CD4-positive, CD25-positive, alpha-beta regulatory T cell (primary cell): ENCODE results near the gene APMAP. TPM values are rescaled to one million over a fixed set of nuclear protein-coding genes. Genes with fewer than 3 reads are reported as not detected.
A peak's percentile ranks its signal among the peaks of the same experiment; 100 is the strongest.

ENCODE experiments used
- ATAC-seq, 2 donors: fragments of 150-1000 bp; cut with Tn5 transposase; one replicate each; pipeline ENCODE4 v1.10.0; 2021; ENCODE audit warnings: low read depth in 2 of 2, moderate number of reproducible peaks in 2 of 2, moderate library complexity in 1 of 2
- DNase-seq, 3 donors: peaks; one replicate each; pipeline versions ENCODE4 v3.0.0 to v3.0.0-alpha.2; 2012 to 2022; ENCODE audit warnings: mixed read lengths in 1 of 3
- H3K27ac ChIP-seq: one replicate; pipeline ENCODE4 v1.7.0; 2013; ENCODE audit warnings: mild to moderate bottlenecking, low read length; ENCODE audit not compliant: insufficient read depth, poor library complexity, severe bottlenecking
- H3K27me3 ChIP-seq: one replicate; pipeline ENCODE4 v1.7.0; 2013; ENCODE audit warnings: low read length; ENCODE audit not compliant: control insufficient read depth, insufficient read depth
- H3K36me3 ChIP-seq: one replicate; pipeline ENCODE4 v1.7.0; 2013; ENCODE audit warnings: mild to moderate bottlenecking, low read length, moderate library complexity; ENCODE audit not compliant: control insufficient read depth, insufficient read depth
- H3K4me1 ChIP-seq: 2 replicates; pipeline ENCODE4 v1.7.0; 2013; ENCODE audit warnings: mild to moderate bottlenecking, low read length; ENCODE audit not compliant: insufficient read depth, control insufficient read depth, poor library complexity, severe bottlenecking
- H3K4me3 ChIP-seq: one replicate; pipeline ENCODE4 v1.7.0; 2013; ENCODE audit warnings: low read depth, mild to moderate bottlenecking, low read length, moderate library complexity
- H3K9me3 ChIP-seq, 2 experiments: 1 replicate in 1 of 2; 2 replicates in 1 of 2; pipeline ENCODE4 v1.7.0; 2013; ENCODE audit warnings: low read length in 2 of 2, mild to moderate bottlenecking in 1 of 2, moderate library complexity in 1 of 2; ENCODE audit not compliant: control insufficient read depth in 2 of 2
- H3K27ac Mint-ChIP-seq, 3 donors: one replicate each; pipeline ENCODE4 v1.8.0; 2020 to 2022; ENCODE audit warnings: mild to moderate bottlenecking in 3 of 3, mixed read lengths in 3 of 3, moderate library complexity in 2 of 3
- H3K27me3 Mint-ChIP-seq: one replicate; pipeline ENCODE4 v1.8.0; 2022; ENCODE audit warnings: mild to moderate bottlenecking, mixed read lengths
- H3K36me3 Mint-ChIP-seq: one replicate; pipeline ENCODE4 v1.8.0; 2020; ENCODE audit warnings: mixed read lengths
- H3K4me1 Mint-ChIP-seq, 4 donors: one replicate each; pipeline ENCODE4 v1.8.0; 2020 to 2022; ENCODE audit warnings: mixed read lengths in 4 of 4, mild to moderate bottlenecking in 1 of 4
- H3K4me3 Mint-ChIP-seq, 4 donors: one replicate each; pipeline ENCODE4 v1.8.0; 2020 to 2022; ENCODE audit warnings: mild to moderate bottlenecking in 4 of 4, mixed read lengths in 4 of 4, moderate library complexity in 3 of 4
- H3K9me3 Mint-ChIP-seq, 7 donors: one replicate each; pipeline ENCODE4 v1.8.0; 2020 to 2022; ENCODE audit warnings: mixed read lengths in 7 of 7, mild to moderate bottlenecking in 3 of 7, moderate library complexity in 2 of 7
- polyA plus RNA-seq, 4 donors: library from polyadenylated mRNA; unstranded; fragments of 300-500 nt; fragmentation: Illumina TruSeq; gene quantifications; one replicate each; pipeline ENCODE4 v1.2.3, GENCODE V29; 2021
- total RNA-seq: library from RNA; stranded (reverse); gene quantifications from one replicate; pipeline ENCODE4 v1.2.3, GENCODE V29; 2022

The APMAP gene
- total and polyA plus RNA-seq, 5 donors from 2014 or later, result 28.2 to 83.2 (median 69.2) TPM

DNA sequence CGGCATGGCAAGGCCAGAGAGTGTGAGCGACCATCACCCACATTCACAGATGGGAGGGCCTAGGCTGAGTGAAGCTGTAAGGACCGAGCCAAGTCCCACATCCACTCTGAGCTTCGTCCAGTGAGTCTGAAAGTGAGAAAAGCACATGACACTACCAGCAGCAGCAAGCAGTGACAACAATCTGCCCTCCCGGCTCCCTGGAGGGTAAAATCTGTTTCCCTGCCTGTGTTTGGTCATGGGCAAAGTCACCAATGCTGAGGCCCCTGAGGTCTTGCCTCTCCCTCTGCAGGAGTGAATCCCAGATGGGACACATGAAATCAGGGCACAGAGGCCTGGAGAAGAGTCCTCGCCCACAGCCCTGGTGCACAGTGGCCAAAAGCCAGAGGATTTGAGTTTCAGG is 49.9 kb downstream of the APMAP start:
- no peak overlapping the region for H3K4me3 Mint-ChIP-seq
- Histone ChIP-seq H3K4me1 (no peaks in the 10 kb centered on the region), H3K4me3 (no peak overlapping the region), H3K36me3 (no peaks in the 10 kb centered on the region), H3K27ac (no peak overlapping the region), H3K9me3 (peaks cover 0 to 2% of the 10 kb centered on the region in 2 experiments), H3K27me3 (no peaks in the 10 kb centered on the region)
- H3K9me3 Mint-ChIP-seq, result peaks cover 0 to 36% (median 10%) of the 10 kb centered on the region in 7 donors
- no peak for ATAC-seq
- DNase-seq, result no peak
- no peak overlapping the region for H3K27ac Mint-ChIP-seq
- H3K27me3 Mint-ChIP-seq, result no peaks in the 10 kb centered on the region
- H3K36me3 Mint-ChIP-seq, result peaks cover 20% of the 10 kb centered on the region
- peaks cover 6 to 23% (median 10%) of the 10 kb centered on the region in 4 donors for H3K4me1 Mint-ChIP-seq

DNA sequence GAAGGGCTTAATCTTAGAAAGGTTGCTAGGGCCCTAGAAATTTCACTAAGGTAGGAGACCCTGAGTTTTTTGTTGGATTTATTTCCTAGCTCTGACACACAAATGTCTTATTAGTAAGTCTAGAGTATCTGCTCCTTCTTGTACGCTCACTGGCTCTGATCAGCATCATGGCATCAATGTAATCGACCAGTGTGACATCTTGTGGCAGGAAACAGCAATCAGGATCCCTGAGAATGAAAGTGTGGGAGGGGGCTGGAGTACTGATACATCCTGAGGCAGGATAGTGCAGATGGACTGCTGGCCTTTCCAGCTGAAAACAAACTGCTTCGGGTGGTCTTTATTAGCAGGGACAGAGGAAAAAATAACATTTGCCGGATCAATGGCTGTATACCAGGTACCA is 53.5 kb downstream of the APMAP start:
- Histone ChIP-seq H3K27ac (no peak overlapping the region), H3K9me3 (no peaks in the 10 kb centered on the region), H3K4me1 (no peaks in the 10 kb centered on the region), H3K36me3 (no peaks in the 10 kb centered on the region), H3K27me3 (no peaks in the 10 kb centered on the region), H3K4me3 (no peak overlapping the region)
- H3K36me3 Mint-ChIP-seq, result peaks cover 4% of the 10 kb centered on the region
- H3K27ac Mint-ChIP-seq, result no peak overlapping the region
- peaks cover 0 to 5% (median 0%) of the 10 kb centered on the region in 4 donors for H3K4me1 Mint-ChIP-seq
- no peak for DNase-seq
- no peaks in the 10 kb centered on the region for H3K27me3 Mint-ChIP-seq
- H3K9me3 Mint-ChIP-seq, result peaks cover 0 to 12% (median 1%) of the 10 kb centered on the region in 7 donors
- ATAC-seq, result no peak
- H3K4me3 Mint-ChIP-seq, result no peak overlapping the region

DNA sequence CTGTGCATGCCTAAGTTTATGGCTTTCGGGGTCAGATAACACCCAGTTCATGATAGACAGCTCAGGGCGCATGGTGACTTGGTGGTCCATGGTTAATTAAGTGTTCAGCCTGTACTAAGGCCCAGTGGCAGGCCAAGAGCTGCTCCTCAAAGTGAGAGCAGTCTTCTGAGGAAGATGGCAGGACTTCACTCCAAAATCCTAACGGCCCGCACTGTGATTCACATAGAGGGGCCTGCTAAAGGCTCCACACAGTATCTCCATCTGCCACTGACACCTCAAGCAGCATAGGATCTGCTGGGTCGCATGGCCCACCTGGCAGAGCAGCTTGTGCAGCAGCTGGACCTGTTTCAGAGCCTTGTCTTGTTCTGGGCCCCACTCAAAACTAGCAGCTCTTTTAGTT is 54.1 kb downstream of the APMAP start:
- H3K4me3 Mint-ChIP-seq, result no peak overlapping the region
- Histone ChIP-seq H3K4me1 (no peaks in the 10 kb centered on the region), H3K4me3 (no peak overlapping the region), H3K9me3 (no peaks in the 10 kb centered on the region), H3K27ac (no peak overlapping the region), H3K36me3 (no peaks in the 10 kb centered on the region), H3K27me3 (no peaks in the 10 kb centered on the region)
- H3K9me3 Mint-ChIP-seq, result peaks cover 0 to 12% (median 0%) of the 10 kb centered on the region in 7 donors
- DNase-seq, result no peak
- peaks cover 4% of the 10 kb centered on the region for H3K36me3 Mint-ChIP-seq
- no peaks in the 10 kb centered on the region for H3K27me3 Mint-ChIP-seq
- no peak for ATAC-seq
- no peak overlapping the region for H3K27ac Mint-ChIP-seq
- peaks cover 0 to 5% (median 0%) of the 10 kb centered on the region in 4 donors for H3K4me1 Mint-ChIP-seq

DNA sequence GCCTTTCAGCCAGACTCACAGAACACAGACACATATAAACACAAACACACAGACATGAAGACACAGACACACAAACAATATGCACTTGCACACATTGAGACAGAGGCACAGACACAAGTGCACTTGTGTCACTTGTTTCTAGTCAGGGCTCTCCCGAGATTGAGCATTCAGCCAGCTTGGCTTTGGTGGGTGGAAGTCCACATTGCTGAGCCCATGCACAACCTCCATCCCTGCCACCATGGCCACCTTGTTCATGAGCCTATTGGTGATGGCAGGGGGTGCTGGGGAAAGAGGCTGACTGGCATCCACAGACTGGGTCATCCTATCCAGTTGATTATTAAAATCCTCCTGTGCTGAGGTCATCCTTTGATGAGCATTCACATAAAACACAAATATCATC is 55.0 kb downstream of the APMAP start:
- no peak overlapping the region for H3K27ac Mint-ChIP-seq
- peaks cover 4 to 11% (median 4%) of the 10 kb centered on the region in 4 donors for H3K4me1 Mint-ChIP-seq
- DNase-seq, result no peak
- H3K27me3 Mint-ChIP-seq, result no peaks in the 10 kb centered on the region
- no peak for ATAC-seq
- Histone ChIP-seq H3K4me1 (peaks cover 5% of the 10 kb centered on the region), H3K36me3 (no peaks in the 10 kb centered on the region), H3K27me3 (no peaks in the 10 kb centered on the region), H3K9me3 (no peaks in the 10 kb centered on the region), H3K4me3 (no peak overlapping the region), H3K27ac (no peak overlapping the region)
- H3K9me3 Mint-ChIP-seq, result peaks cover 0 to 12% (median 0%) of the 10 kb centered on the region in 7 donors
- H3K36me3 Mint-ChIP-seq, result peaks cover 4% of the 10 kb centered on the region
- H3K4me3 Mint-ChIP-seq, result no peak overlapping the region

DNA sequence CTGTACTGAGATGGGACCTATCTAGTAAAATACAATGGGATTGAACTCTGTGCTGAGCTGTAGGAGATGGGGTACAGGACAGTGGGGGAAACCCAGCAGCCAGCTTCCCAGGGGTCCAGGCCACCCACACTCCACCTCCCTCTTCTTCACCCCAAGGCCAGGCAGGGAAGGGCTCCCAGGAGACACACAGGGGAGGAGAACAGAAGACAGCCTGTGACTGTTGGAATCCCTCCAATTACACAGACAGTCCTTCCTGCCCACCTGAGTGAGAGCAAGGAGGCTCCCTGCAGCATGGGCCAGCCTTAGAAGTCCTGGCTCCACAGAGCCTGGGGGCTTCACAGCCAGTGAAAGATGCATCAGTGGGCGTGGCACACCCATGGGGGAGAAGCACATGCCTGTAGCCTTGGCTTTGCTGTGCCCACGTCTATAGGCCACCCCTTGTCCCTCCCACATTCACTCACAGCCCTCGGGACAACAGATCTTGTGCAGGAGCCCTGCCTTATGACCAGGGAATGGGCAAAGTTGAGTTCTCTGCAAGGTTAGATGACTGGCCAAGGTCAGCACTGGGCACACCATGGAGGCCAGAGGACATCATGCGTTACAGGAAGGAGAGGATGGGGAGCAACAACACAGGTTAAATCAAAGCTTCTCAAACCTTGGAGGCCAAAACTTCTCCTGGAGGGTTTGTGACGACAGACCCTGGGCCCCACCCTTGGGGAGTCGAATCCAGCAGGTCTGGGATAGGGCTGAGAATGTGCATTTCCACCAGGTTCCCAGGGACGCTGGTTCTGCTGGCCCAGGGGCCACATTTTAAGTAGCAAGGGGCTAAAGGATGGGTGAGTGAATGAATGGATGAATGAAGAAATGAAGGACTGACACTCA is 55.8 kb downstream of the APMAP start:
- Mint-ChIP-seq H3K4me1 (peaks cover 10 to 19% (median 12%) of the 10 kb centered on the region in 4 donors), H3K27me3 (no peaks in the 10 kb centered on the region), H3K27ac (peak overlapping the region in 1 of 3 donors; percentile 65), H3K9me3 (peaks cover 0 to 6% (median 0%) of the 10 kb centered on the region in 7 donors), H3K4me3 (no peak overlapping the region), H3K36me3 (peaks cover 4% of the 10 kb centered on the region)
- Histone ChIP-seq H3K36me3 (no peaks in the 10 kb centered on the region), H3K27me3 (no peaks in the 10 kb centered on the region), H3K4me1 (peaks cover 13% of the 10 kb centered on the region), H3K9me3 (no peaks in the 10 kb centered on the region), H3K4me3 (no peak overlapping the region), H3K27ac (no peak overlapping the region)
- no peak for ATAC-seq
- DNase-seq, result no peak

DNA sequence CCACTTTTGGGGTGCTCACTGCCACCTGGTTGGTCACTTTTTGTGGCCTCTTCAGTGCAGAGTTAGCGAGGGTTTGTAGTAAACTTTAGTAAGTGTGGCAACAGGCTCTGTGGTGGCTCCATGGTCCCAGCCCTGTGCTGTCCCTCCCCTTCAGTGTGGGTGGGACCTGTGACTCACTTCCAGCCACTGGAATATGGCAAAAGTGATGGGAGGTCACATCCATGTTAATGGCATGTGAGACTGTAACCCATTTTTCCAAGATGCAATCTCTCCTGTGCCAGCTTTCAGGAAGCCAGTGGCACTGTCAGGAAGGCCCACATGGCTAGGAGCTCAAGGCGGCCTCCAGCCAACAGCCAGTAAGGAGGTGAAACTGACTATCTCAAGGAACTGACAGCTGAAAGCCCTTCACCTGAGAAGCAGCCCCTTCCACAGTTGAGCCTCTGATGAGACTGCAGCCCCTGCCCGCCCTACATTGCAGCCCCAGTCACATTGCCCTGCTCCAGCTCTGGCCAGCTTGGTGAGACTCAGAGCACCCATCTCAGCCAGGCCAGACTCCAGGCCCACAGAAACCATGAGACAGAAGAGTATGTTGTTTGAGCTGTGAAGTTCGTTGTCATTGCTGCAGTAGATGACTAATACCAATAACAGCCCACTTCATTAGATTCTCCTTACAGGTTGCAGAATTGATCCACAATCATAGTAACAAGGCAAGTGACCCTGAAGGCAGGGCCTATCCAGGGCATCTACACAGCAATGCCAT is 56.6 kb downstream of the APMAP start:
- no peak for DNase-seq
- peaks cover 4% of the 10 kb centered on the region for H3K36me3 Mint-ChIP-seq
- H3K27ac Mint-ChIP-seq, result peak overlapping the region; percentile 47 to 93 (median 65)

DNA sequence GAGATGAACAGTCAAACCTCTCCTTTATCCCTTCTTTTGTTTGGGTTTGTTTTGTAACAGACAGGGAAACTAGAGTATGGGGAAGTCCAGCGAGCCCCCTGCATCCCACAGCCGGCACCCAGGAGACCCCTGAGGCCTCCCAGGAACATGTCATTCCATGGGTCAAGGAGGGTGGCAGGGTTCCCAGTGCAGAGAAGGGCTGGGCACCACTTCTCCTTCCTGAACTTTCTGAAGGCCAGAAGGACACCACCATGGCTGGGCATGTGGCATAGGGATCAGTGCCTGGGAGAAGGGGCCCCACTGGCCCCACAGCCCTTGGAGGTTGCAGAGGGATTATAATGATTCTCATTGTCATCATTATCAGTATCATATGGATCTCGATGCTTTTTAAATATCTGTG is 57.4 kb downstream of the APMAP start:
- Mint-ChIP-seq H3K27me3 (no peaks in the 10 kb centered on the region), H3K36me3 (no peaks in the 10 kb centered on the region), H3K9me3 (peaks cover 0 to 2% (median 0%) of the 10 kb centered on the region in 7 donors), H3K4me1 (peaks cover 12 to 35% (median 25%) of the 10 kb centered on the region in 4 donors), H3K4me3 (no peak overlapping the region), H3K27ac (peak overlapping the region in 2 of 3 donors; percentile 20 to 47)
- DNase-seq (no peak), ATAC-seq (no peak)
- no peaks in the 10 kb centered on the region for H3K36me3 ChIP-seq
- H3K4me3 ChIP-seq, result no peak overlapping the region
- H3K9me3 ChIP-seq, result no peaks in the 10 kb centered on the region
- no peak overlapping the region for H3K27ac ChIP-seq
- H3K4me1 ChIP-seq, result peaks cover 21% of the 10 kb centered on the region
- H3K27me3 ChIP-seq, result no peaks in the 10 kb centered on the region

More for the DNA sequence above, 56.6 kb downstream of the APMAP start:
- Mint-ChIP-seq H3K4me3 (no peak overlapping the region), H3K4me1 (peaks cover 12 to 27% (median 20%) of the 10 kb centered on the region in 4 donors), H3K9me3 (peaks cover 0 to 2% (median 0%) of the 10 kb centered on the region in 7 donors), H3K27me3 (no peaks in the 10 kb centered on the region)
- Histone ChIP-seq H3K4me1 (peaks cover 21% of the 10 kb centered on the region), H3K9me3 (no peaks in the 10 kb centered on the region), H3K27ac (no peak overlapping the region), H3K36me3 (no peaks in the 10 kb centered on the region), H3K27me3 (no peaks in the 10 kb centered on the region), H3K4me3 (no peak overlapping the region)
- no peak for ATAC-seq
